HepG2 (cell line): ENCODE measurements around the gene CTNNA3. TPM values are rescaled to one million over a fixed set of nuclear protein-coding genes. Genes with fewer than 3 reads are reported as not detected.

Experiments used
- ATAC-seq: fragments of 200-7000 bp; cut with Tn5 transposase; 3 replicates; pipeline ENCODE4 v1.9.1; 2020; ENCODE audit warnings: mild to moderate bottlenecking, moderate library complexity
- BruUV-seq: library from RNA; stranded (reverse); fragments of 400-500 nt; replicated peaks from 2 replicates; lab custom pipeline; 2021; lab: Mats Ljungman, UMichigan
- CTCF ChIA-PET: fragments of 300-600 bp; formaldehyde crosslinking; extraction: SDS; loops from one replicate; lab custom pipeline; 2021; ENCODE audit warnings: low total read pairs, inconsistent platforms, low intra/inter-chr PET ratio; lab: Yijun Ruan, JAX
- POLR2A ChIA-PET: fragments of 350-600 bp; sonication (Branson Sonifier 250); formaldehyde crosslinking; loops from one replicate; lab custom pipeline; 2020; ENCODE audit warnings: antibody characterized with exemption, inconsistent platforms; lab: Yijun Ruan, JAX
- DNase-seq: peaks from one replicate; pipeline ENCODE4 v3.0.0-alpha.2; 2015; ENCODE audit warnings: low spot score
- FAIRE-seq: peaks from 3 replicates; lab custom pipeline; 2011; peaks lifted over from hg19 to GRCh38; lab: Jason Lieb, UNC
- H2AFZ ChIP-seq: one replicate; pipeline ENCODE4 v1.6.1; 2011; ENCODE audit warnings: low read length, inconsistent platforms
- H3K27ac ChIP-seq: fragments of 300-600 bp; 3 replicates; pipeline ENCODE4 v1.8.0; 2011; ENCODE audit warnings: mixed run types, mild to moderate bottlenecking, mixed read lengths, low read length, inconsistent platforms; ENCODE audit not compliant: insufficient read depth; ENCODE audit errors: extremely low read length
- H3K27me3 ChIP-seq, 2 experiments: fragments of 200-600 bp in 1 of 2; 2 replicates in 1 of 2; 3 replicates in 1 of 2; pipeline versions ENCODE4 v1.6.0 to v1.8.0; 2011; ENCODE audit warnings: low read length in 2 of 2, mild to moderate bottlenecking in 2 of 2, moderate library complexity in 2 of 2, inconsistent platforms in 1 of 2; ENCODE audit not compliant: insufficient read depth in 2 of 2, control insufficient read depth in 1 of 2
- H3K36me3 ChIP-seq, 2 experiments: fragments of 200-600 bp in 1 of 2; replicated peaks in 1 of 2; 2 replicates in 1 of 2; 3 replicates in 1 of 2; pipeline versions ENCODE4 v1.5.1 to v1.8.0; 2011; ENCODE audit warnings: low read length in 2 of 2, inconsistent platforms in 1 of 2; ENCODE audit not compliant: insufficient read depth in 2 of 2, control insufficient read depth in 1 of 2
- H3K4me1 ChIP-seq: 2 replicates; pipeline ENCODE4 v1.5.1; 2012; ENCODE audit warnings: low read length, inconsistent platforms; ENCODE audit not compliant: insufficient read depth
- H3K4me2 ChIP-seq: 2 replicates; pipeline ENCODE4 v1.6.0; 2011; ENCODE audit warnings: low read depth, low read length, inconsistent platforms
- H3K4me3 ChIP-seq, 3 experiments: fragments of 200-600 bp in 1 of 3; sonication (generic), shearing (Covaris generic) in 1 of 3; replicated peaks in 1 of 3; 2 replicates each; pipeline ENCODE4 v1.5.1; 2011 to 2016; ENCODE audit warnings: low read length in 3 of 3, inconsistent platforms in 2 of 3, low read depth in 2 of 3, mild to moderate bottlenecking in 2 of 3, control low read depth in 1 of 3, mixed read lengths in 1 of 3; ENCODE audit not compliant: insufficient read depth in 1 of 3
- H3K79me2 ChIP-seq: one replicate; pipeline ENCODE4 v1.6.1; 2011; ENCODE audit warnings: low read length, inconsistent platforms; ENCODE audit not compliant: insufficient read depth
- H3K9ac ChIP-seq: 2 replicates; pipeline ENCODE4 v1.6.0; 2011; ENCODE audit warnings: mild to moderate bottlenecking, low read depth, low read length, inconsistent platforms; ENCODE audit not compliant: insufficient read depth
- H3K9me3 ChIP-seq: 2 replicates; pipeline ENCODE4 v1.5.1; 2012; ENCODE audit warnings: mild to moderate bottlenecking, low read length
- H4K20me1 ChIP-seq: 2 replicates; pipeline ENCODE4 v1.6.0; 2011; ENCODE audit warnings: inconsistent platforms, mild to moderate bottlenecking, low read length, moderate library complexity; ENCODE audit not compliant: insufficient read depth
- CREB1 ChIP-seq, 2 experiments: fragments of 450-650 bp in 1 of 2; IDR thresholded peaks; 2 replicates each; pipeline ENCODE4 v1.6.1; 2016 to 2017; ENCODE audit warnings: control low read depth in 1 of 2, mild to moderate bottlenecking in 1 of 2, missing compliant biosample characterization in 1 of 2, missing genetic modification characterization in 1 of 2
- FOXP1 ChIP-seq, 2 experiments: fragments of 450-650 bp in 1 of 2; IDR thresholded peaks; 2 replicates each; pipeline ENCODE4 v1.6.1; 2017 to 2018; ENCODE audit warnings: antibody characterized with exemption in 1 of 2
- MED1 ChIP-seq: sonication (generic); formaldehyde crosslinking; IDR thresholded peaks from 2 replicates; pipeline ENCODE4 v1.4.0; 2020; ENCODE audit warnings: missing genetic modification reagents
- PLSCR1 ChIP-seq: sonication (generic); formaldehyde crosslinking; IDR thresholded peaks from 2 replicates; pipeline ENCODE4 v1.5.0; 2020; ENCODE audit warnings: missing genetic modification reagents, mild to moderate bottlenecking, borderline replicate concordance
- ZNF280D ChIP-seq: sonication (generic); formaldehyde crosslinking; IDR thresholded peaks from 2 replicates; pipeline ENCODE4 v1.5.1; 2020; ENCODE audit warnings: mild to moderate bottlenecking, missing genetic modification reagents
- ZNF30 ChIP-seq: sonication (generic); formaldehyde crosslinking; IDR thresholded peaks from 2 replicates; pipeline ENCODE4 v1.5.0; 2020; ENCODE audit warnings: mild to moderate bottlenecking, missing genetic modification reagents
- ZNF34 ChIP-seq: sonication (generic); formaldehyde crosslinking; IDR thresholded peaks from 2 replicates; pipeline ENCODE4 v1.4.0; 2020; ENCODE audit warnings: mild to moderate bottlenecking, missing genetic modification reagents, borderline replicate concordance
- ZNF577 ChIP-seq: sonication (generic); formaldehyde crosslinking; IDR thresholded peaks from 2 replicates; pipeline ENCODE4 v1.4.0; 2020; ENCODE audit warnings: mild to moderate bottlenecking, low read depth, missing genetic modification reagents, borderline replicate concordance
- WGBS: methylation state at CpG from one replicate; pipeline ENCODE4 v1.1.6; 2017; ENCODE audit warnings: low lambda C conversion rate; 5-methylcytosine and 5-hydroxymethylcytosine counted together
- in situ Hi-C: cut with HindIII; loops from 2 replicates; pipeline ENCODE4 v1.10.0; 2017; ENCODE audit warnings: low pct_unique_long_range_greater_than_20kb; ENCODE audit not compliant: extremely low pct_ligation_motif_present
- intact Hi-C: fragments of 100-400 bp; cut with micrococcal nuclease; formaldehyde crosslinking; loops from one replicate; pipeline ENCODE4 v1.10.0; 2022; ENCODE audit not compliant: unreplicated experiment
- polyA plus RNA-seq, 8 experiments: library from polyadenylated mRNA; depleted of rRNA in 3 of 8; stranded (reverse) in 7 of 8; unstranded in 1 of 8; fragments of >200 nt; fragmentation: Illumina TruSeq in 4 of 8; extraction: Trizol in 4 of 8; gene quantifications; 2 replicates each; pipeline versions ENCODE4 v1.2.1 to v1.2.3, GENCODE V29; 2011 to 2016; ENCODE audit warnings: low read depth in 4 of 8, missing spikeins in 1 of 8, mixed read lengths in 1 of 8; ENCODE audit not compliant: insufficient read depth in 1 of 8
- total RNA-seq, 5 experiments: library from RNA; depleted of rRNA; stranded (reverse); fragments of >200 nt; fragmentation: Illumina TruSeq; extraction: Trizol; gene quantifications; 2 replicates each; pipeline ENCODE4 v1.2.3, GENCODE V29; 2016; ENCODE audit warnings: low read depth in 1 of 5

CTNNA3 gene
- total and polyA plus RNA-seq, 2 of the 13 experiments (the other 11 are each of a cell fraction or from before 2014, with no cell fraction given) = not detected

DNA sequence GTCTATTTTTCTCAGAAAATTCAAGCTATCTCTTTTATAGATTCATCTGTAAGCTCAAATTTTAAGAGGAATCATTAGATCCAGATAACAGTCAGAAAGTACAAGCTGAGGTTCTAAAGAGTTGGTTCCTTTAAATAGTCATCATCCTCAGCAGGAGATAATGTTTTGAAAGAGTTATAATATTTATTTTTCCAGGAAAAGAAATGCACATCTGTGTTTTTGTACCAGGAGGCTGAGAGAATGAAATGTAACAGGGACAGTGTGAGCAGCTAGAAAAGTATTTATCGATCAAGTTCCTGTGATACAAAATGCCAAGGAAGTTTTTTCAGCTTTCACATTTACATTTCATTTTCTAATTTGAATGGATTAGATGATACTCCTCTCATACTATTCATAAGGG, 890.4 kb downstream of the CTNNA3 start (continued):
- TF ChIP-seq ZNF577 = no peak
- no peak for TF ChIP-seq ZNF30 (CRISPR knock-in tag)
- TF ChIP-seq MED1 (CRISPR knock-in tag) = no peak
- TF ChIP-seq PLSCR1 = no peak

DNA sequence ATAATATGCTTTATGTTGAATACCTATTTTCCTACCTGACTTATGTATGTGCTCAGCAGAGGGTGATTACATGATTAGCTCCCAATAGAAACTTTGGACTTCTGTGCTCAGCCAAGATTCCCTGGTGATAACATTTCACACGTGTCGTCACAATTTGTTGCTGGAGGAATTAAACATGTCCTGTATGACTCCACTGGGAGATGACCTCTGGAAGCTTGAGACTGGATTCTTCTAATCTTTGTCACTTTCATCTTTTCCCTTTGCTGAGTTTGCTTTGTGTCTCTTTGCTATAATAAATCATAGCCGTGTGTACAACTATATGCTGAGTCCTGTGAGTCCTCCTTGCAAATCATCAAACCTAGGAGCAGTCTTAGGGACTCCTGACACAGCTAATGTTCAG, 891.0 kb downstream of the CTNNA3 start:
- no TSS peak for BruUV-seq
- ChIA-PET POLR2A (no interaction called here), CTCF (no interaction called here)
- no peak for DNase-seq
- H3K4me1 ChIP-seq = no peaks in the 10 kb centered on the region
- H3K27me3 ChIP-seq = no peaks in the 10 kb centered on the region
- no peak for TF ChIP-seq ZNF34
- no peak for TF ChIP-seq ZNF280D (CRISPR knock-in tag)
- no peak for TF ChIP-seq FOXP1 (IDR thresholded peaks at IDR 0.05)
- no peak for TF ChIP-seq FOXP1 (CRISPR knock-in tag; IDR thresholded peaks at IDR 0.05)
- peak; percentile 24; the same call in 1 of the 2 replicates for TF ChIP-seq CREB1 (IDR thresholded peaks at IDR 0.05)
- TF ChIP-seq CREB1 (CRISPR knock-in tag; IDR thresholded peaks at IDR 0.05) = no peak
- no peak for TF ChIP-seq ZNF577
- FAIRE-seq = no peak
- H4K20me1 ChIP-seq = no peaks in the 10 kb centered on the region
- WGBS = 12% methylated on average over 2 of the region's 3 CpGs
- H3K4me2 ChIP-seq = no peak overlapping the region
- H3K9me3 ChIP-seq = no peaks in the 10 kb centered on the region
- in situ Hi-C loops (no loop called here), intact Hi-C loops (no loop called here)
- no peak overlapping the region for H3K4me3 ChIP-seq
- no peak overlapping the region for H3K9ac ChIP-seq
- no peak for ATAC-seq
- no peak overlapping the region for H2AFZ ChIP-seq
- no peaks in the 10 kb centered on the region for H3K36me3 ChIP-seq
- no peak overlapping the region for H3K27ac ChIP-seq
- no peaks in the 10 kb centered on the region for H3K79me2 ChIP-seq
